ENCODE measurements around the gene CHD6. TPM values are rescaled to one million over a fixed set of nuclear protein-coding genes. Genes with fewer than 3 reads are reported as not detected.

The CHD6 gene
- polyA plus RNA-seq, 1 donor (not counting 4 experiments of a cell fraction or from before 2014, with no cell fraction given) = 6.8 TPM

GRCh38 chr20:41426086-41426830, 191.9 kb downstream of the CHD6 start:
- Histone ChIP-seq H3K9ac (ENCODE audit: control insufficient read depth, extremely low read depth, insufficient read depth, low read length) (no peak overlapping the region), H3K36me3 (ENCODE audit: control insufficient read depth in 2 of 2, extremely low read depth in 1 of 2, insufficient read depth in 2 of 2, low read length in 2 of 2) (peaks cover 3 to 5% of the 10 kb centered on the region in 2 experiments), H4K20me1 (ENCODE audit: control insufficient read depth, extremely low read depth, insufficient read depth, low read length) (no peaks in the 10 kb centered on the region), H3K27ac (ENCODE audit: control insufficient read depth, insufficient read depth, low read length) (no peak overlapping the region), H3K9me3 (ENCODE audit: control insufficient read depth, low read depth, low read length) (no peaks in the 10 kb centered on the region), H3K9me1 (ENCODE audit: control insufficient read depth, extremely low read depth, insufficient read depth, low read length) (no peaks in the 10 kb centered on the region), H2AFZ (ENCODE audit: control insufficient read depth, low read length) (no peak overlapping the region), H3K4me3 (ENCODE audit: control insufficient read depth in 2 of 3, extremely low read depth in 1 of 3, insufficient read depth in 2 of 3, low read depth in 1 of 3, low read length in 3 of 3) (no peak overlapping the region), H3K4me1 (ENCODE audit: control insufficient read depth, extremely low read depth, insufficient read depth, low read length) (peaks cover 9% of the 10 kb centered on the region), H3K4me2 (ENCODE audit: control insufficient read depth, extremely low read depth, insufficient read depth, low read depth, low read length) (no peak overlapping the region), H3K27me3 (ENCODE audit: control insufficient read depth, extremely low read depth, insufficient read depth, low read length) (no peaks in the 10 kb centered on the region), H3K79me2 (ENCODE audit: control insufficient read depth, insufficient read depth, low read length) (no peaks in the 10 kb centered on the region)
- FAIRE-seq (no peak), DNase-seq (ENCODE audit: low read depth, low spot score) (no peak)
- dilution Hi-C loops (cut with MboI; ENCODE audit: extremely low pct_ligation_motif_present, low sequenced_read_pairs) = no loop called here
- TF ChIP-seq EZH2 (IDR thresholded peaks at IDR 0.05; ENCODE audit: low read length) (no peak), CTCF (optimal IDR thresholded peaks at IDR 0.05 in 1 of 3, IDR thresholded peaks at IDR 0.05 in 1 of 3, conservative IDR thresholded peaks at IDR 0.05 in 1 of 3; ENCODE audit: extremely low read depth in 1 of 3, insufficient read depth in 2 of 3, low read length in 3 of 3) (no peak)

- H3K4me2 ChIP-seq (ENCODE audit: control insufficient read depth, extremely low read depth, insufficient read depth, low read depth, low read length) = no peak overlapping the region
- DNase-seq (ENCODE audit: low read depth, low spot score) = no peak
- H3K9me3 ChIP-seq (ENCODE audit: control insufficient read depth, low read depth, low read length) = no peaks in the 10 kb centered on the region
- no peaks in the 10 kb centered on the region for H3K27me3 ChIP-seq (ENCODE audit: control insufficient read depth, extremely low read depth, insufficient read depth, low read length)
- peaks cover 9% of the 10 kb centered on the region for H3K4me1 ChIP-seq (ENCODE audit: control insufficient read depth, extremely low read depth, insufficient read depth, low read length)
- H3K79me2 ChIP-seq (ENCODE audit: control insufficient read depth, insufficient read depth, low read length) = no peaks in the 10 kb centered on the region
- no peak overlapping the region for H3K27ac ChIP-seq (ENCODE audit: control insufficient read depth, insufficient read depth, low read length)
- H2AFZ ChIP-seq (ENCODE audit: control insufficient read depth, low read length) = no peak overlapping the region
- no peaks in the 10 kb centered on the region for H4K20me1 ChIP-seq (ENCODE audit: control insufficient read depth, extremely low read depth, insufficient read depth, low read length)
- H3K4me3 ChIP-seq (ENCODE audit: control insufficient read depth in 2 of 3, extremely low read depth in 1 of 3, insufficient read depth in 2 of 3, low read depth in 1 of 3, low read length in 3 of 3) = no peak overlapping the region
- H3K36me3 ChIP-seq (ENCODE audit: control insufficient read depth in 2 of 2, extremely low read depth in 1 of 2, insufficient read depth in 2 of 2, low read length in 2 of 2) = peaks cover 7 to 8% of the 10 kb centered on the region in 2 experiments
- FAIRE-seq = no peak
- dilution Hi-C loops (cut with MboI; ENCODE audit: extremely low pct_ligation_motif_present, low sequenced_read_pairs) = no loop called here
- no peaks in the 10 kb centered on the region for H3K9me1 ChIP-seq (ENCODE audit: control insufficient read depth, extremely low read depth, insufficient read depth, low read length)
- H3K9ac ChIP-seq (ENCODE audit: control insufficient read depth, extremely low read depth, insufficient read depth, low read length) = no peak overlapping the region
- TF ChIP-seq CTCF (optimal IDR thresholded peaks at IDR 0.05 in 1 of 3, IDR thresholded peaks at IDR 0.05 in 1 of 3, conservative IDR thresholded peaks at IDR 0.05 in 1 of 3; ENCODE audit: extremely low read depth in 1 of 3, insufficient read depth in 2 of 3, low read length in 3 of 3) (no peak), EZH2 (IDR thresholded peaks at IDR 0.05; ENCODE audit: low read length) (no peak)
These were observed 192.8 kb downstream of the CHD6 start for GRCh38 chr20:41425180-41425884.

All from keratinocyte (primary cell).